SH-SY5Y (cell line): Measurements from ENCODE around the gene NFKBIE.

Experiments
- GATA2 ChIP-seq: IDR thresholded peaks from 2 replicates; pipeline ENCODE4 v1.6.1; 2011; ENCODE audit warnings: mild to moderate bottlenecking, low read depth, low read length
- GATA3 ChIP-seq: IDR thresholded peaks from 2 replicates; pipeline ENCODE4 v1.6.1; 2011; ENCODE audit warnings: low read depth, mild to moderate bottlenecking, low read length, moderate library complexity

The NFKBIE gene

GRCh38 chr6:44251576-44252524 is 13.5 kb downstream of the NFKBIE start:
- TF ChIP-seq GATA2 (no peak), GATA3 (no peak)

- TF ChIP-seq GATA3: no peak
- no peak for TF ChIP-seq GATA2
Measured at GRCh38 chr6:44250718-44251123, 14.6 kb downstream of the NFKBIE start.

- TF ChIP-seq GATA3: no peak
- no peak for TF ChIP-seq GATA2
Measured at GRCh38 chr6:44250067-44250717, 15.2 kb downstream of the NFKBIE start.

GRCh38 chr6:44249082-44249748 is 16.1 kb downstream of the NFKBIE start:
- TF ChIP-seq GATA2 (no peak), GATA3 (no peak)

GRCh38 chr6:44248579-44248978 is 16.8 kb downstream of the NFKBIE start:
- no peak for TF ChIP-seq GATA2
- no peak for TF ChIP-seq GATA3

- no peak for TF ChIP-seq GATA2
Measured at GRCh38 chr6:44247338-44248302, 17.7 kb downstream of the NFKBIE start.

DNA sequence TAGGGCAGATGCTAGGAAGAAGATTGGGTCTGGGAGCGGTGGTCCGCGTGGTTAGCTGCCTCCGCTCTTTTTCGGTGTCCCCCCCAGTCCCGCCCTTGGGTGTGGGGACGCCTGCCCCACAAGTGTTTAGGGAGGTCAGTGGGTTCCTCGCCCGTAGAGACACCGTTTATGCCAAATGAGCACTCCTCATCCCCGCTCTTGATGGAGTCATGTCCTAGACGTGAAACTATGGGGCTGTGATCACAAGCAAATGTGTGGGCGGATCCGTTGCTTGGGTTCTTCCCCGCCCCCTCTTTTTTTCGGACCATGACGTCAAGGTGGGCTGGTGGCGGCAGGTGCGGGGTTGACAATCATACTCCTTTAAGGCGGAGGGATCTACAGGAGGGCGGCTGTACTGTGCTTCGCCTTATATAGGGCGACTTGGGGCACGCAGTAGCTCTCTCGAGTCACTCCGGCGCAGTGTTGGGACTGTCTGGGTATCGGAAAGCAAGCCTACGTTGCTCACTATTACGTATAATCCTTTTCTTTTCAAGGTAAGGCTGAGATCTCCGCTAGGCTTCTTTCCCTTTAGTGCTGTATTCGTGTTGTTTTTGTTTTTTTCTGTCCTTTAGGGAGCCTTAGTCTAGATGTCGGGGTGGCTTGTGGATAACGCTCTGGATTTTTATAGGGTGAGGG is 18.6 kb downstream of the NFKBIE start, which contains the start of gene HSP90AB1:
TSS of gene HSP90AB1 (plus strand) at position 439 of the 675 bp plus-strand sequence. CDS start 1,529 bp downstream, outside the sequence.
- no peak for TF ChIP-seq GATA2
- no peak for TF ChIP-seq GATA3

DNA sequence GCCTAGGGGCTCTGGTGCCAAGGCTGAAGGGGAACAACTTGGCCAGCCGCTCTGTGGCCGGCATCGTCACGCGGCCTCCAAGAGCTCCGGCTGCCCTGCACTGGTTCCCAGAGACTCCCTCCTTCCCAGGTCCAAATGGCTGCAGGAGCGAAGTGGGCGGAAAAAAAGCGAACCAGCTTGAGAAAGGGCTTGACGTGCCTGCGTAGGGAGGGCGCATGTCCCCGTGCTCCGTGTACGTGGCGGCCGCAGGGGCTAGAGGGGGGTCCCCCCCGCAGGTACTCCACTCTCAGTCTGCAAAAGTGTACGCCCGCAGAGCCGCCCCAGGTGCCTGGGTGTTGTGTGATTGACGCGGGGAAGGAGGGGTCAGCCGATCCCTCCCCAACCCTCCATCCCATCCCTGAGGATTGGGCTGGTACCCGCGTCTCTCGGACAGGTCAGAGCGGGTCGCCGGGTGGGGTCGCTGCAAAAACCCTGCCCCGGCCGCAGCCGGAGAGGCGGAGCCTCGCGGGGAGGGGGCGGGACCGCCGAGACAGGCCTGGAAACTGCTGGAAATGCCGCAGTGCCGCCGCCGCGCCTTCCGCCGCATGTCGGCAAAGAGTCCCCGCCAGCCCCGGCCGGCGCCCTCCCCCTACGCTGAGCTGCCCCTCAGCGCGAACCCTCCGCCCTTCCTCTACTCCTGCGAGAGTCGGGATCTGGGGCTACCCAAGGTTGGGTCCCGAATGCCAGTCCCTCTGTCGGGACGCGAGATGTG is 19.3 kb downstream of the NFKBIE start:
- TF ChIP-seq GATA3: no peak

DNA sequence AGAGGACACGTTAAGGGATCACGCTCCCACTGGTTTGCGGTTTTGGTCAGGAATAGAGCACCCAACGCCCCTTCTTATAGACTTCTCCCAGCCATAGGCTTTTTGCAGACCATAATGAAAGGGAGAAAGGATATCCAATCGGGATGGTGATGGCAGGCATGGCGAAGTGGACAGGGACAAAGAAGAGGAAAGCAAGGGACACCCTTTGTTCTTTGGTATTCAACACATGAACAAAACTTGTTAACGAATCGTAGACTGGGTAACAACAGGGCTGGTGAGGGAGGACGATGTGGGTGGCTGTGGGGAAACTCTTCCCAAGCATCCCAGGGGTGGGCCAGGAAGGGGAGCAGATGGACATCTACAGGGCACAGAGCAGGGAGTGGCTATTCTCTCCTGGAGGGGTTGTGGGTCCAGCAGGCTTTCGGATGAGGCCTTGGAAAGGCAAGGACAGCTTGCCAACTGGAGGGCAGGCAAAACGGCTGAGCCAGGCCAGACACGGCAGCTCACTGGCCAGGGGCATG is 19.9 kb downstream of the NFKBIE start:
- no peak for TF ChIP-seq GATA2
- TF ChIP-seq GATA3: no peak

GRCh38 chr6:44243345-44243744 is 22.0 kb downstream of the NFKBIE start:
- TF ChIP-seq GATA3 (no peak), GATA2 (no peak)

DNA sequence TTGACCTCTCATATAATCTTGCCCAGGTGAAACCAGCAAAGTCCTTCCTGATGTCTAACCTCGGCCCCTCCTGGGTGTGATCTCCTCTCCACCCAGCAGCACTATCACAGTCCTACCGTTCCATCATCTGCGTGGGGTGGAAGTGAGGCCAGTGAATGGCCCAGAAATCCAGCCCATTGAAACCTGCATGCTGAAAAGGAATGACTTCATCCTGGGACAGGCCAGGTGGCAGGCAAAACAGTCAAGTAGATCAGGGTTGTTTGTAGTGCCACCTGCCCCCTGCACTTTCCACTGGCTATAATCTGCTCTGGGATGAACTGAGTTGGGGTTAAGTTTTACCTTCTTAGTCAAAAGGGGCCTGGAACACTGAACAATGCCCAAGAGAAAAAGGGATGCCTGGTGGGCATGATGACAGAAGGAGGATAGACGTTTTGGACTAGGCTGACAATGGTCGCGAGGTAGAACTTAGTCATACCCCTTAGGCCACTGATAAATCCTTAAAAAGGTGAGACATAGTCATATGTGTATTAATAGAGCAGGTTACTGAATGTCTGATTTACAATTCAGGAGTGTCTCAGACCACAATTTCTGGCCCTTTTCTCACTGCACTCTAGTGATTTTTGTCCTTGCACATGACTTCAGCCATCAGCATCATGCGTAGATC is 26.5 kb downstream of the NFKBIE start:
- no peak for TF ChIP-seq GATA3
